Keratinocyte (primary cell): ENCODE measurements around the gene DDX4.

Experiments
- CTCF ChIP-seq, 3 experiments: IDR thresholded peaks in 1 of 3; conservative IDR thresholded peaks in 1 of 3; optimal IDR thresholded peaks in 1 of 3; 2 replicates in 2 of 3; 3 replicates in 1 of 3; pipeline versions ENCODE3 to v1.5.1; 2011; ENCODE audit warnings: low read length in 3 of 3, mild to moderate bottlenecking in 3 of 3, moderate library complexity in 2 of 3, control low read depth in 1 of 3, inconsistent platforms in 1 of 3; ENCODE audit not compliant: insufficient read depth in 2 of 3; ENCODE audit errors: extremely low read depth in 1 of 3
- EZH2 ChIP-seq: IDR thresholded peaks from one replicate; pipeline ENCODE4 v1.6.1; 2012; ENCODE audit warnings: inconsistent platforms, mild to moderate bottlenecking, low read length, moderate library complexity

DNA sequence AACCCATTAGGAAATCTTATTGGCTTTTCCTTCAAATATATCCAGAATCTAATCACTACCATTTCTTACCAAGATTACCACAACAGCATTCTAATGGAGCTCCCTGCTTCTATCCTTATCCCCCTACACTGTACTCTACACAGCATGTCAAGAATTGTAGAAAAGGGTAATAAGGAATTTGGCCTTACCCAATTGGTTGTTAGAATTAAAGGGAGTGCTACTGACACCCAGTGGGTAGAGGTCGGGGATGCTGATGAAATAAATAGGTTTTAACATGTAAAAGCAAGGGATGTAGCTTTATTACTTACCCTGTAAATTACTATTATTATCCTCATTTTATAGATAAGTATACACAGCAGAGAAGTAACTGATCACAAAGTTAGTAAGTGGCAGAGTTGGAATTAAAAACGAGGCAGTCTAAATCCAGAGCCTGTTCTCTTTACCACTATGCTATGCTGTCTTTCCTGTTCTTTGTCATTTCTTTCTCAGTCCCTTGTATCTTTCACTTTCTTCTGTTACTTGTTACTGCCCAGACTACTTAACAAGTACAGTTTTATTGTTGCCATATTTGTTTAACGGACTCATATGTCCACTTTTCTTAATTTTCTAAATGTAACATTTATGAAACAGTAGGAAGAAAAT, 36.3 kb upstream of the DDX4 start:
- TF ChIP-seq CTCF (optimal IDR thresholded peaks at IDR 0.05 in 1 of 3, IDR thresholded peaks at IDR 0.05 in 1 of 3, conservative IDR thresholded peaks at IDR 0.05 in 1 of 3; ENCODE audit: extremely low read depth in 1 of 3, insufficient read depth in 2 of 3, low read length in 3 of 3) (no peak), EZH2 (no peak)
